Forelimb muscle (tissue), 1 donor: ENCODE data around the gene PTPN1. TPM values are rescaled to one million over a fixed set of nuclear protein-coding genes. Genes with fewer than 3 reads are reported as not detected.
"Not testable (repeated sequence)": the region's sequence is repeated elsewhere in the genome, so short reads cannot be mapped to it uniquely, and the experiment has no call there.

Experiments used
- DNase-seq: peaks from one replicate; pipeline ENCODE4 v3.0.0-alpha.2; 2013; ENCODE audit warnings: low read depth
- polyA plus RNA-seq: library from polyadenylated mRNA; unstranded; fragments of 120-200 nt; gene quantifications from one replicate; pipeline ENCODE4 v1.2.1, GENCODE V29; 2013; ENCODE audit not compliant: insufficient read length

The PTPN1 gene
- polyA plus RNA-seq, 1 donor, result 18.1 TPM

- no peak for DNase-seq
Measured at GRCh38 chr20:50481741-50482140, 28.4 kb upstream of the PTPN1 start.

GRCh38 chr20:50482396-50482981 lies 27.7 kb upstream of the PTPN1 start:
- DNase-seq, result no peak

GRCh38 chr20:50484271-50484976 lies 25.8 kb upstream of the PTPN1 start:
- DNase-seq, result no peak

GRCh38 chr20:50487397-50487796 lies 22.8 kb upstream of the PTPN1 start:
- no peak for DNase-seq

- DNase-seq, result no peak
Measured at GRCh38 chr20:50488236-50488806, 21.9 kb upstream of the PTPN1 start.

- no peak for DNase-seq
Measured at GRCh38 chr20:50491168-50491567, 19.0 kb upstream of the PTPN1 start.

GRCh38 chr20:50491926-50492634 lies 18.1 kb upstream of the PTPN1 start:
- no peak for DNase-seq

- DNase-seq, result no peak
Measured at GRCh38 chr20:50493881-50494253, 16.3 kb upstream of the PTPN1 start.

GRCh38 chr20:50494428-50494827 lies 15.8 kb upstream of the PTPN1 start:
- DNase-seq, result no peak

- no peak for DNase-seq
Measured at GRCh38 chr20:50496773-50497385, 13.3 kb upstream of the PTPN1 start.

GRCh38 chr20:50498071-50498776 lies 12.0 kb upstream of the PTPN1 start:
- no peak for DNase-seq

- no peak for DNase-seq
Measured at GRCh38 chr20:50499938-50500337, 10.2 kb upstream of the PTPN1 start.

- DNase-seq, result no peak
Measured at GRCh38 chr20:50501972-50502745, 8.0 kb upstream of the PTPN1 start.

- no peak for DNase-seq
Measured at GRCh38 chr20:50504231-50504823, 5.9 kb upstream of the PTPN1 start.

GRCh38 chr20:50506270-50506579 lies 4.0 kb upstream of the PTPN1 start:
- no peak for DNase-seq

- DNase-seq, result not testable (repeated sequence)
Measured at GRCh38 chr20:50507745-50508144, 2.4 kb upstream of the PTPN1 start.

GRCh38 chr20:50508171-50508755 lies 1.9 kb upstream of the PTPN1 start:
- DNase-seq, result no peak

- DNase-seq, result no peak
Measured at GRCh38 chr20:50510706-50511542, 741 bp downstream of the PTPN1 start.

- no peak for DNase-seq
Measured at GRCh38 chr20:50512323-50512722, 2.1 kb downstream of the PTPN1 start.
